HepG2 (cell line): ENCODE results near the gene HIPK2. TPM values are rescaled to one million over a fixed set of nuclear protein-coding genes. Genes with fewer than 3 reads are reported as not detected.

Source experiments
- ARHGAP35 ChIP-seq: sonication (generic); formaldehyde crosslinking; IDR thresholded peaks from 2 replicates; pipeline ENCODE4 v1.9.0; 2022; ENCODE audit warnings: mild to moderate bottlenecking, inconsistent platforms, moderate library complexity, missing genetic modification reagents, borderline replicate concordance
- CBX1 ChIP-seq: IDR thresholded peaks from one replicate; pipeline ENCODE4 v1.6.1; 2016; ENCODE audit warnings: antibody characterized with exemption, low read depth
- DNMT3B ChIP-seq: conservative IDR thresholded peaks from 2 replicates; pipeline ENCODE4 v1.6.1; 2016; ENCODE audit warnings: missing biosample characterization, control low read depth
- FOXO1 ChIP-seq: sonication (generic); formaldehyde crosslinking; IDR thresholded peaks from 2 replicates; pipeline ENCODE4 v1.4.0; 2020; ENCODE audit warnings: missing genetic modification reagents
- HMGXB4 ChIP-seq, 2 experiments: sonication (generic) in 1 of 2; formaldehyde crosslinking in 1 of 2; IDR thresholded peaks; 2 replicates each; pipeline versions ENCODE4 v1.4.0 to v1.6.1; 2018 to 2020; ENCODE audit warnings: missing genetic modification reagents in 2 of 2, borderline replicate concordance in 1 of 2, low read depth in 1 of 2, mild to moderate bottlenecking in 1 of 2, missing biosample characterization in 1 of 2
- KAT2B ChIP-seq: fragments of 150-350 bp; IDR thresholded peaks from 2 replicates; pipeline ENCODE4 v1.6.1; 2014; ENCODE audit warnings: low read depth, low read length, borderline replicate concordance
- NR2F6 ChIP-seq, 2 experiments: IDR thresholded peaks; 2 replicates each; pipeline ENCODE4 v1.6.1; 2016; ENCODE audit warnings: antibody characterized with exemption in 1 of 2, mild to moderate bottlenecking in 1 of 2
- PITX1 ChIP-seq: sonication (generic); formaldehyde crosslinking; IDR thresholded peaks from 2 replicates; pipeline ENCODE4 v1.5.1; 2020; ENCODE audit warnings: mild to moderate bottlenecking, missing genetic modification reagents
- PPARG ChIP-seq: conservative IDR thresholded peaks from 2 replicates; pipeline ENCODE4 v1.6.1; 2016; ENCODE audit warnings: missing biosample characterization, missing genetic modification reagents
- RNF2 ChIP-seq: fragments of 450-650 bp; conservative IDR thresholded peaks from 2 replicates; pipeline ENCODE4 v1.6.1; 2016; ENCODE audit warnings: low read depth
- SOX13 ChIP-seq, 3 experiments: fragments of 450-650 bp in 1 of 3; sonication (generic) in 1 of 3; formaldehyde crosslinking in 1 of 3; IDR thresholded peaks in 2 of 3; conservative IDR thresholded peaks in 1 of 3; 2 replicates each; pipeline versions ENCODE4 v1.5.0 to v1.6.1; 2016 to 2020; ENCODE audit warnings: antibody characterized with exemption in 1 of 3, mild to moderate bottlenecking in 1 of 3, missing compliant biosample characterization in 1 of 3, missing genetic modification reagents in 1 of 3, moderate library complexity in 1 of 3
- ZNF264 ChIP-seq: sonication (generic); formaldehyde crosslinking; IDR thresholded peaks from 2 replicates; pipeline ENCODE4 v1.4.0; 2020; ENCODE audit warnings: missing genetic modification reagents
- ZNF513 ChIP-seq: sonication (generic); formaldehyde crosslinking; conservative IDR thresholded peaks from 2 replicates; pipeline ENCODE4 v1.5.0; 2020; ENCODE audit warnings: missing genetic modification reagents
- ZNF547 ChIP-seq: sonication (generic); formaldehyde crosslinking; IDR thresholded peaks from 2 replicates; pipeline ENCODE4 v1.5.1; 2020; ENCODE audit warnings: mild to moderate bottlenecking, missing genetic modification reagents
- ZNF597 ChIP-seq: sonication (generic); formaldehyde crosslinking; IDR thresholded peaks from 2 replicates; pipeline ENCODE4 v1.5.0; 2020; ENCODE audit warnings: missing genetic modification reagents
- ZNF616 ChIP-seq: sonication (generic); formaldehyde crosslinking; IDR thresholded peaks from 2 replicates; pipeline ENCODE4 v1.5.0; 2020; ENCODE audit warnings: low read depth, mild to moderate bottlenecking, missing genetic modification reagents
- polyA plus RNA-seq, 8 experiments: library from polyadenylated mRNA; depleted of rRNA in 3 of 8; stranded (reverse) in 7 of 8; unstranded in 1 of 8; fragments of >200 nt; fragmentation: Illumina TruSeq in 4 of 8; extraction: Trizol in 4 of 8; gene quantifications; 2 replicates each; pipeline versions ENCODE4 v1.2.1 to v1.2.3, GENCODE V29; 2011 to 2016; ENCODE audit warnings: low read depth in 4 of 8, missing spikeins in 1 of 8, mixed read lengths in 1 of 8; ENCODE audit not compliant: insufficient read depth in 1 of 8
- total RNA-seq, 5 experiments: library from RNA; depleted of rRNA; stranded (reverse); fragments of >200 nt; fragmentation: Illumina TruSeq; extraction: Trizol; gene quantifications; 2 replicates each; pipeline ENCODE4 v1.2.3, GENCODE V29; 2016; ENCODE audit warnings: low read depth in 1 of 5
- TF ChIP-seq, protein P1 (sequence below): sonication (generic); formaldehyde crosslinking; IDR thresholded peaks from 2 replicates; pipeline ENCODE4 v1.5.0; 2020; ENCODE audit warnings: missing genetic modification reagents, mild to moderate bottlenecking, borderline replicate concordance

The HIPK2 gene
- total and polyA plus RNA-seq, 2 of the 13 experiments (the other 11 are each of a cell fraction or from before 2014, with no cell fraction given) = 14.4 to 20.2 TPM

DNA sequence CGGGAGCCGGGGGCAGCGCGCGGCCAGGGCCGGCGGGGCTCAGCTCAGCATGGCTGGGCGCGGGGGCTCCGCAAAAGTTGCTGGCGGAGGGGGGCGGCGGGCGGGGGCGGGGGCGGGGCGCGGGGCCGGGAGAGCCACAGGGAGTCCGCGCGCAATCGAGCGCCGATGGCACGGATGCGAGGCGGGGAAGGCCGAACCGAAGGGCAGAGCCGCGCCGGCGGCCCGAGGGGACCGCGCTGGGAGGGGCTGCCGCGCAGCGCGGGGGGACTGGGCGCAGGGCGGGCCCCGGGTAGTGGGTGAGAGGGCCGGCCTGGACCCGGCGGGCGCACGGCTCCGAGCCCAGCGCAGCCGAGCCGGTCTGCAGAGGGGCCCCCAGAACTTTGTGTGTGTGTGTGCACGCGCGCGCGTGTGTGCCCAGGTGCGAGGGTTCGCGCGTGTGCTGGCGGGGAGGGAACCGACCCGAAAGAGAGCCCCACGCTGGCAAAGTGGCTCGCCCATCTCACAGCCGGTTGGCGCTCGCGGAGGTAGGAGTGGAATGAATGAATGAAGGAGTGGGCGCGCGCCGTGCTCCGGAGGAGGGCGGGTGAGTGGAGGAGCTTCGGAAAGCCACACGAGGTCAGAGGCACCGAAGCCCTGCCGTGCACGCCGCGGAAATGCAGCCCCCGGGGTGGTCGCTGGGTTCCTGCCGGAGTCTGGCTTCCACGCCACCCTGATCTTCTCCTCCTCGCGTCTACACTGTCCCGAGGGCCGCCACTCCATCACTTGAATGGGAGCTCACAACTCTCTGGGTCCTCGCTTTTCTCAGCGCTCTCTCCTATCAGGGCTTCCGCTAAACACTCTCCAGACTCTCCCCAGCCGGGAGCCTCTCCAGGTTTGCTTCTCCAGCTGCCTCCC, at the start of gene HIPK2 (continued):
- TF ChIP-seq HMGXB4 (CRISPR knock-in tag; IDR thresholded peaks at IDR 0.05; ENCODE audit: borderline replicate concordance in 1 of 2, low read depth in 1 of 2) (no peak; a peak in 2 of 4 replicates), ZNF547 (CRISPR knock-in tag) (peak; percentile 48; the same call in 1 of the 2 replicates), FOXO1 (CRISPR knock-in tag) (no peak), ZNF513 (no peak), SOX13 (IDR thresholded peaks at IDR 0.05) (no peak), SOX13 (CRISPR knock-in tag; conservative IDR thresholded peaks at IDR 0.05 in 1 of 2, IDR thresholded peaks at IDR 0.05 in 1 of 2) (no peak; a peak in 1 of 4 replicates), ZNF264 (CRISPR knock-in tag) (no peak), DNMT3B (CRISPR knock-in tag) (no peak), ZNF597 (no peak), KAT2B (no peak), PITX1 (CRISPR knock-in tag) (no peak), ARHGAP35 (CRISPR knock-in tag) (peak; percentile 23; the same call in 1 of the 2 replicates), NR2F6 (IDR thresholded peaks at IDR 0.05) (no peak), NR2F6 (CRISPR knock-in tag; IDR thresholded peaks at IDR 0.05) (no peak), PPARG (CRISPR knock-in tag) (no peak), ZNF616 (CRISPR knock-in tag) (no peak), RNF2 (no peak), CBX1 (no peak)
- TF ChIP-seq, protein P1, sequence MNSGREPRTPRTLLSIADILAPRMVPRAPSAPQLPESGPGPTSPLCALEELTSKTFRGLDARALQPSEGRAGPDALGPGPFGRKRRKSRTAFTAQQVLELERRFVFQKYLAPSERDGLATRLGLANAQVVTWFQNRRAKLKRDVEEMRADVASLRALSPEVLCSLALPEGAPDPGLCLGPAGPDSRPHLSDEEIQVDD (CRISPR knock-in tag) = no peak
